Loucy (cell line): ENCODE results near the gene CST5.
"Not testable (repeated sequence)": the region's sequence is repeated elsewhere in the genome, so short reads cannot be mapped to it uniquely, and the experiment has no call there.

Experiments used
- H2AFZ ChIP-seq: fragments of 200-600 bp; sonication (generic); 2 replicates; pipeline ENCODE4 v1.6.0; 2016; ENCODE audit warnings: antibody characterized with exemption, mild to moderate bottlenecking, low read length, moderate library complexity
- H3F3A ChIP-seq: fragments of 200-600 bp; 2 replicates; pipeline ENCODE4 v1.6.0; 2016; ENCODE audit warnings: antibody characterized with exemption, low read depth, mild to moderate bottlenecking
- H3K27me3 ChIP-seq: fragments of 200-600 bp; sonication (generic); 2 replicates; pipeline ENCODE4 v1.6.1; 2014; ENCODE audit warnings: low read length, mild to moderate bottlenecking; ENCODE audit not compliant: insufficient read depth, poor library complexity, severe bottlenecking
- H3K36me3 ChIP-seq: fragments of 200-600 bp; sonication (generic); 2 replicates; pipeline ENCODE4 v1.6.1; 2016; ENCODE audit warnings: low read length; ENCODE audit not compliant: insufficient read depth
- H3K4me1 ChIP-seq: fragments of 200-600 bp; sonication (generic); 2 replicates; pipeline ENCODE4 v1.5.1; 2014; ENCODE audit warnings: low read length, mild to moderate bottlenecking; ENCODE audit not compliant: insufficient read depth, poor library complexity, severe bottlenecking
- H3K4me2 ChIP-seq: fragments of 200-600 bp; sonication (generic); 2 replicates; pipeline ENCODE4 v1.6.0; 2014; ENCODE audit warnings: antibody characterized with exemption, low read length, low read depth, mild to moderate bottlenecking; ENCODE audit not compliant: poor library complexity, severe bottlenecking
- H3K4me3 ChIP-seq: fragments of 200-600 bp; sonication (generic); 2 replicates; pipeline ENCODE4 v1.5.1; 2014; ENCODE audit warnings: low read length, mild to moderate bottlenecking, mixed read lengths; ENCODE audit not compliant: poor library complexity, severe bottlenecking
- H3K79me2 ChIP-seq: fragments of 200-600 bp; sonication (generic); 2 replicates; pipeline ENCODE4 v1.6.1; 2014; ENCODE audit warnings: low read length; ENCODE audit not compliant: insufficient read depth
- H3K9ac ChIP-seq: fragments of 200-600 bp; sonication (generic); 2 replicates; pipeline ENCODE4 v1.6.0; 2014; ENCODE audit warnings: mild to moderate bottlenecking, low read depth, low read length, moderate library complexity; ENCODE audit not compliant: poor library complexity, severe bottlenecking
- H3K9me2 ChIP-seq: fragments of 200-600 bp; sonication (generic); replicated peaks from 2 replicates; pipeline ENCODE4 v1.6.1; 2016; ENCODE audit warnings: low read depth, low read length, mixed read lengths
- H3K9me3 ChIP-seq: fragments of 200-600 bp; sonication (generic); 2 replicates; pipeline ENCODE4 v1.6.1; 2014; ENCODE audit warnings: mild to moderate bottlenecking, antibody characterized with exemption, low read length, low read depth; ENCODE audit not compliant: insufficient read depth
- H4K20me1 ChIP-seq: fragments of 200-600 bp; sonication (generic); 2 replicates; pipeline ENCODE4 v1.6.0; 2014; ENCODE audit warnings: antibody characterized with exemption, low read length, mild to moderate bottlenecking; ENCODE audit not compliant: insufficient read depth, poor library complexity, severe bottlenecking
- EZH2phosphoT487 ChIP-seq: fragments of 200-600 bp; IDR thresholded peaks from 2 replicates; pipeline ENCODE4 v1.6.1; 2018; ENCODE audit warnings: antibody characterized with exemption, mild to moderate bottlenecking, moderate library complexity, borderline replicate concordance
- TF ChIP-seq, protein P1 (sequence below): fragments of 200-600 bp; sonication (generic); conservative IDR thresholded peaks from 2 replicates; pipeline ENCODE4 v1.5.1; 2014; ENCODE audit warnings: mild to moderate bottlenecking, antibody characterized with exemption, low read length

CST5 gene

DNA sequence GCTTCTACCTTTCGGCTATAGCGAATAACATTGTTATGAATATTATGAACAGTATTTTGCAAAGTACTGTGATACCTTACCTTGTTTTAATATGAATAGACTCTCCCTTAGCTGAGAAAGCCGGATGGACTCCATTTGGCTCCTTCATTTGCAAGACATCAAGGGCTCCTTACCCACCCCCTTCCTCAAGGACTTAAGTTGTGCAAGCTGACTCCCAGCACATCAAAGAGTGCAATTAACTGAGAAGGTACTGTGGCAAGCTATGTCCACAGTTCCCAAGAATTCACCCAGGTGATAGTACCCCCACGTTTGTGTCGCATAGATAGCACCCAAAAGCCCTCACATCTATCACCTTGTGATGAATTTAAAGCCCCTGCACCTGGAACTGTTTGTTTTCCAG lies 11.2 kb downstream of the CST5 start:
- Histone ChIP-seq H3F3A (no peaks in the 10 kb centered on the region), H3K4me3 (no peak overlapping the region), H4K20me1 (no peaks in the 10 kb centered on the region), H3K4me1 (peaks cover 8% of the 10 kb centered on the region), H3K9me2 (no peaks in the 10 kb centered on the region), H3K79me2 (no peaks in the 10 kb centered on the region), H3K4me2 (no peak overlapping the region), H2AFZ (no peak overlapping the region), H3K9me3 (no peaks in the 10 kb centered on the region), H3K27me3 (no peaks in the 10 kb centered on the region), H3K9ac (no peak overlapping the region), H3K36me3 (no peaks in the 10 kb centered on the region)
- TF ChIP-seq EZH2phosphoT487, result no peak
- TF ChIP-seq, protein P1, sequence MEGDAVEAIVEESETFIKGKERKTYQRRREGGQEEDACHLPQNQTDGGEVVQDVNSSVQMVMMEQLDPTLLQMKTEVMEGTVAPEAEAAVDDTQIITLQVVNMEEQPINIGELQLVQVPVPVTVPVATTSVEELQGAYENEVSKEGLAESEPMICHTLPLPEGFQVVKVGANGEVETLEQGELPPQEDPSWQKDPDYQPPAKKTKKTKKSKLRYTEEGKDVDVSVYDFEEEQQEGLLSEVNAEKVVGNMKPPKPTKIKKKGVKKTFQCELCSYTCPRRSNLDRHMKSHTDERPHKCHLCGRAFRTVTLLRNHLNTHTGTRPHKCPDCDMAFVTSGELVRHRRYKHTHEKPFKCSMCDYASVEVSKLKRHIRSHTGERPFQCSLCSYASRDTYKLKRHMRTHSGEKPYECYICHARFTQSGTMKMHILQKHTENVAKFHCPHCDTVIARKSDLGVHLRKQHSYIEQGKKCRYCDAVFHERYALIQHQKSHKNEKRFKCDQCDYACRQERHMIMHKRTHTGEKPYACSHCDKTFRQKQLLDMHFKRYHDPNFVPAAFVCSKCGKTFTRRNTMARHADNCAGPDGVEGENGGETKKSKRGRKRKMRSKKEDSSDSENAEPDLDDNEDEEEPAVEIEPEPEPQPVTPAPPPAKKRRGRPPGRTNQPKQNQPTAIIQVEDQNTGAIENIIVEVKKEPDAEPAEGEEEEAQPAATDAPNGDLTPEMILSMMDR, result no peak

DNA sequence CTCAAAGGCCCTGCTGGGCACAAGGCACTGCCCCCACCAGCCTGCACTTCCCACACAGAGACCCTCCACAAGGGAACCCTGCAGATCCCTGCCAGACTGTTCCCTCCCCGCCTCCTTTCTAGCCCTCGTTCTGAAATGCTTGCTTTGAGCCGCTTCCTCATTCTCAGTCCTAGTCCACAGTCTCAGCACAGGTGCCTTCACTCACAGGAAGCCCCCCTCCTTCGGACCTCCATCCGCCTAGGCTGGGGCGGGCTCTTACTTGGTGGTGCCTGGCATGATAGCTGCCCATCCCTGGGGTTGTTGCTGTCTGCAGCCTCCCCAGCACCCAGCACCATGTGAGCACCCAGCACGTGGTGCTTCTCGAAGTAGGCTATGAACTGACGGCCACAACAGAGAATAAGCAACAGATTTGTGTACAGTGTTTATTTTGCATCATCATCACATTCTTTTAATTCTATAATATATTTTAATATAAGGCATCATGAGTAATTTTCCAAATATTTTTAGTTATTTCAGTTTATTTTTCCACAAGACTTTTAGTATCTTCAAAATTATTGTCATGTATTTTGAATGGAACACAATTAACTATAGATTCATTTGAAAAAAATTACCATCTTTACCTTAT lies 12.3 kb downstream of the CST5 start:
- TF ChIP-seq, protein P1, result no peak
- no peak for TF ChIP-seq EZH2phosphoT487
- H3K9me2 ChIP-seq, result no peaks in the 10 kb centered on the region
- H3K9me3 ChIP-seq, result no peaks in the 10 kb centered on the region
- no peaks in the 10 kb centered on the region for H3F3A ChIP-seq
- no peak overlapping the region for H3K9ac ChIP-seq
- H3K36me3 ChIP-seq, result no peaks in the 10 kb centered on the region
- no peak overlapping the region for H3K4me2 ChIP-seq
- H3K4me3 ChIP-seq, result no peak overlapping the region
- no peak overlapping the region; the same call in 1 of the 2 replicates for H2AFZ ChIP-seq
- no peaks in the 10 kb centered on the region for H3K27me3 ChIP-seq
- no peaks in the 10 kb centered on the region for H3K4me1 ChIP-seq
- no peaks in the 10 kb centered on the region for H3K79me2 ChIP-seq
- no peaks in the 10 kb centered on the region for H4K20me1 ChIP-seq

DNA sequence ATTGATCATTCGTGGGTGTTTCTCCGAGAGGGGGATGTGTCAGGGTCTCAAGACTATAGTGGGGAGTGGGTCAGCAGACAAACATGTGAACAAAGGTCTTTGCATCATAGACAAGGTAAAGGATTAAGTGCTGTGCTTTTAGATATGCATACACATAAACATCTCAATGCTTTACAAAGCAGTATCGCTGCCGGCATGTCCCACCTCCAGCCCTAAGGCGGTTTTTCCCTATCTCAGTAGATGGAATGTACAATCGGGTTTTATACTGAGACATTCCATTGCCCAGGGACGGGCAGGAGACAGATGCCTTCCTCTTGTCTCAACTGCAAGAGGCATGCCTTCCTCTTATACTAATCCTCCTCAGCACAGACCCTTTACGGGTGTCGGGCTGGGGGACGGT lies 18.8 kb downstream of the CST5 start:
- not testable (repeated sequence) for H3K9me3 ChIP-seq, H3F3A ChIP-seq, H3K79me2 ChIP-seq, H4K20me1 ChIP-seq, H3K9me2 ChIP-seq, H3K4me3 ChIP-seq, H3K9ac ChIP-seq, H3K4me2 ChIP-seq, H3K36me3 ChIP-seq, H3K4me1 ChIP-seq, H2AFZ ChIP-seq, H3K27me3 ChIP-seq

DNA sequence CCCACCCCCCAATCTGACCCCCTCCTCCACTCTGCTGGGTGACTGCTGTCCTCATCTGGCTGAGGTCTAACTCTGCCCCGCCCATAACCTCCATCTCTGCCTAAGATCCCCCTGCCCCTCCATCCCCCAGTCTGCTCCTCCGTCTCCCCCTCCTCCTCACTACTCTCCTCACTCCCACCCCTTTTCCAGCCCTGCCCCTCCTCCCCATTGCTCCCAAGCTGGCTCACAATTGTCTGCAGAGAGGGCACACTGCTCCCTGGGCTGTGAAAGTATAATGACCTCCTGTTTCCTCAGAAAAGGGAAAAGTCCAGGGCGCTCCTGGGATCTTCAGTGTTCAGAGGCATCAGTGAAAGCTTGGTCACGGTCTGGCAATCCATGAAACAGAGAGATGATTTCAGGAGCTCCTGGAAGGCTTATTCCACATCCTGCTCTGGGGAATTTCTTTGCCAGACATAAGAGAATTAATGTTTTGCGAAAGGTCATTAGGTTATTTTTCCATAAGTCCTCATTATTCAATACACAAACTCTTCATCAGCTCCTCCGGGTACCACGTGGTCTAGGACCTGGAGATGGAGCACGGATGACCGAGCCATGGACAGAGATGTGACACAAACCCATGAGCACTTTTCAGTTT lies 21.5 kb downstream of the CST5 start:
- Histone ChIP-seq H3K36me3 (no peaks in the 10 kb centered on the region), H3K4me2 (no peak overlapping the region), H3K9me3 (no peaks in the 10 kb centered on the region), H3K79me2 (no peaks in the 10 kb centered on the region), H2AFZ (no peak overlapping the region), H4K20me1 (no peaks in the 10 kb centered on the region), H3K27me3 (no peaks in the 10 kb centered on the region), H3F3A (no peaks in the 10 kb centered on the region), H3K4me1 (no peaks in the 10 kb centered on the region), H3K9me2 (no peaks in the 10 kb centered on the region), H3K9ac (no peak overlapping the region), H3K4me3 (no peak overlapping the region)
- TF ChIP-seq EZH2phosphoT487, result no peak
- TF ChIP-seq, protein P1, result no peak
